IPS DF 4.7 (cell line): ENCODE data around the gene POLE.

Experiments
- DNase-seq: peaks from one replicate; pipeline ENCODE4 v3.0.0-alpha.2; 2013; ENCODE audit warnings: low spot score; ENCODE audit errors: extremely low read depth

POLE gene

GRCh38 chr12:132580701-132581292, 106.3 kb downstream of the POLE start:
- no peak for DNase-seq

- DNase-seq, result no peak
Observed at GRCh38 chr12:132579744-132580143, 107.4 kb downstream of the POLE start.

DNA sequence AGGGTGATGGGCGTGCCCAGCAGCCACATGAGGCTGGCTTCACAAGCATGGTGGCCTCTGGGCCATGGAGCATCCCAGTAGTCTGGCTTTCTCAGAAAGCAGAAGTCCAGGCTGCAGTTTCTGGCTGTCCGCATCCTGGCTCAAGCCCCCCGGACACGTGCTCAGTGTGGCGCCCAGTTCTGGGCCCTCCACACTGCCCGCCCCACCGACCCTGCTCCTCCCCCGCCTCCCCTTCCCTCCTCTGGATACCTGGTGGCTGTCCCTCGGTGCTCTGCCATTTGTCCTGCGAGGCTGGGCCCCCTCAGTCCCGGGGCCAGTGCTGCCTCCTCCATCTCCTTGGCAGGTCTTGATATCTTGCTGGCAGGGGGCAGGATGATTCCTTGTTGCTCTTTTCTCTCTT, 108.3 kb downstream of the POLE start:
- no peak for DNase-seq

GRCh38 chr12:132578118-132578517, 109.0 kb downstream of the POLE start:
- no peak for DNase-seq

DNA sequence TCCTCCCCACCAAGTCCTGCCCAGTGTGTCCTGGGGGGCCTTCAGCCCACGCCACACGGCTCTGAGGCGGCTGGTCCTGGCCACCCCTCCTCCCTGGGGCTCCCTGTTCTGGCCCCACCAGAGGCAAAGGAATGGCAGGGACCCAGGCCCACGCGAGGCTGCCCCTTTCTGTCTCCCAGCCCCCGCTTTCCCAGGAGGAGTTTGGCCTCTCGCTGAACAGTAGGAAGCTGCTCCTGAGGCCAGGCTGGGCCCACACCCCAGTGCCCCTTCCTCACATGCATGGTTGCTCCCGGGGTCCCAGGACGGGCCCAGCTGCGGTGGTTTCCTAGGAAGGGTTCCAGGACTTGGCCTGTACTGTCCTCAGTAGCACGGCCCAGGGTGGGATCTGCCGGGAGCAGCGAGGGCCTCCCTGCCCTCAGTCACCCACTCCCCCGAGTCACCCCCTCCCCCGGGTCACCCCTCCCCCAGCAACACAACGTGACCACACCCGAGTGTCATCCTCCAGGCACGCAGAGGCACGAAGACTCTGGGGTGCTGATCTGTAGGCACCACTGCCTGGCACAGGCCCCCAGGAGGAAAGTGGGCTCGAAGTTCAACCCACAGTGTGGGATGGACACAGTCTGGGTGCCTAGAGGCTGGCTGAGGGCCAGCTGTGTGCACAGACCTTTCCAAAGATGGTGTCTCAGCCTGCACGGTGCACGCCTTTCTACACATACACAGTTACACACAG, 109.8 kb downstream of the POLE start:
- DNase-seq, result no peak

GRCh38 chr12:132576701-132577100, 110.4 kb downstream of the POLE start:
- no peak for DNase-seq

- DNase-seq, result no peak
Observed at GRCh38 chr12:132575661-132576060, 111.5 kb downstream of the POLE start.

DNA sequence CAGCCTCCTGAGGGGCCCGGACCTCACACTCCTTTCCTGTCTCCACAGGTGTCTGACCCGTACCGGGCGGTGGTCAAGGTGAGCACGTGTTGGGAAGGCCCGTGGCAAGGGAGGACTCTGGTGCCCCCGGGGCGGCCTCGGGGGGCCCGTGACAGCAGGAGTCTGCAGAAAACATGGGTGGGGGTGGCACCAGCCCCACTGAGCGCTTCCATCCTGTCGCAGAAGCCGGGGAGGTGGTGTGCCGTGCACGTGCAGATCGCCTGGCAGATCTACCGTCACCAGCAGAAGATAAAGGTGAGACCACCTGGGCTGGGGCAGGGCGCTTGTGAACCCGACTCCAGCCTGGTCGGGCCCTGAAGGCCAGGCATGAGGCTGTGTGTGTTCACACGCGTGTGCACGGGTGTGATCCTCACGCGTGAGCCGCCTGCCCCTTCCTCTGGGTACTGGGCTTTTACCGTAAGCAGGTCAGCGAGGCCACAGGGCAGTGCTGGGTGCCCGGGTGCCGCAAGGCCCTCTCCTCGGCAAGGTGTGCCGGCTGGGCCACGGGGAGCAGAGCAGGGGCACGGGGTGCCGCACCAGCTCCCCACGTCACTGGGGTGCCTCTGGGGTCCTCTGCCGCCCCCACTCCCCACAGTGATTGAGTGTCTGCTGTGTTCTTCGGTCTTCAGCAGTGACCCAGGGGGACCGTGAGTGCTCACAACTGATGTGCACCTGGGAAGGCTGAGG, 112.7 kb downstream of the POLE start:
- DNase-seq, result no peak
